ENCODE results near the gene TUBE1.
"Not testable (repeated sequence)": the region's sequence is repeated elsewhere in the genome, so short reads cannot be mapped to it uniquely, and the experiment has no call there.

Gene TUBE1

GRCh38 chr6:112058243-112059032, 28.8 kb downstream of the TUBE1 start:
- Histone ChIP-seq H2AFZ (ENCODE audit: low read length) (no peak overlapping the region), H3K4me2 (ENCODE audit: low read depth, low read length) (no peak overlapping the region), H3K4me3 (ENCODE audit: low read length) (no peak overlapping the region), H3K9me2 (replicated peaks; ENCODE audit: insufficient read depth, low read length) (no peaks in the 10 kb centered on the region), H3K9me3 (replicated peaks; ENCODE audit: insufficient read depth, low read length) (no peaks in the 10 kb centered on the region), H3K27ac (ENCODE audit: low read length) (no peak overlapping the region), H3K36me3 (replicated peaks; ENCODE audit: insufficient read depth, low read length) (no peaks in the 10 kb centered on the region), H3F3A (ENCODE audit: insufficient read depth, low read length) (no peaks in the 10 kb centered on the region), H3K9ac (ENCODE audit: low read length) (no peak overlapping the region), H4K20me1 (ENCODE audit: insufficient read depth, low read length) (no peaks in the 10 kb centered on the region), H3K79me2 (ENCODE audit: low read length) (no peaks in the 10 kb centered on the region), H3K4me1 (ENCODE audit: low read length) (no peaks in the 10 kb centered on the region), H3K27me3 (replicated peaks; ENCODE audit: insufficient read depth, low read length) (no peaks in the 10 kb centered on the region)
- TF ChIP-seq EZH2phosphoT487 (IDR thresholded peaks at IDR 0.05; ENCODE audit: low read length) (no peak), EZH2 (optimal IDR thresholded peaks at IDR 0.05; ENCODE audit: low read depth, low read length) (no peak), CTCF (IDR thresholded peaks at IDR 0.05; ENCODE audit: low read length) (no peak)
- DNase-seq: no peak

DNA sequence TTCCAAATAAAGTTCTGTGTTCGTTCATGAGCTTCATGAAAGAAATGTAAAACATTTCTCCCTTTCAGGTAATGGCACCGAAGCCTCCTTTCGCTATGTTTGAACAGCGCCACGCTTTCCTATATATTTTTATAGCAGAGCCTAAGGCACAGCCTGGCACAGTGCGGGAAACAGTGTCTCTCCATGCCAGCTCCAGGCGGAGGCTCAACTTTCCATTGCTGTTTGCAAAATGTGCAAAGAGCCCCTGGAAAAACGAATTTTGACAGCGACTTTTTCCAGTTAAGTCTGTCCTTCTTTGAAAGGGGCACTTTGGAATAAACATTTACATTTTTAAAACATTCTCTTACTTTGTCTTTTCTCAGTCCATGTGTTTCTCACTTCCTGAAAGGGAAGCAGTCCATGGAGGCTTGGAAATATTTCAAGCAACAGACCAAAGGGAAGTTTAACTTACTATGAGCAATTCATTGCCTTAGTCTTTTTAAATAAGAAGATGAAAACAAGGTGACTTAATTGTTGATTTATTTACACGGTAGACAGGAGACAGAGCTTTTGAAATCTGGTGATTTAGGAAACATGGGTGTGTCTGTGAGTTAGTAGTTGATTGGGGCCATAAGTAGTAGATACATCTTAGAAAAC, 32.6 kb downstream of the TUBE1 start:
- no peaks in the 10 kb centered on the region for H3K79me2 ChIP-seq (ENCODE audit: low read length)
- DNase-seq: no peak
- no peak overlapping the region for H3K4me3 ChIP-seq (ENCODE audit: low read length)
- no peaks in the 10 kb centered on the region for H3F3A ChIP-seq (ENCODE audit: insufficient read depth, low read length)
- no peaks in the 10 kb centered on the region for H4K20me1 ChIP-seq (ENCODE audit: insufficient read depth, low read length)
- no peaks in the 10 kb centered on the region for H3K27me3 ChIP-seq (replicated peaks; ENCODE audit: insufficient read depth, low read length)
- H3K9ac ChIP-seq (ENCODE audit: low read length): no peak overlapping the region
- no peaks in the 10 kb centered on the region for H3K4me1 ChIP-seq (ENCODE audit: low read length)
- H3K9me3 ChIP-seq (replicated peaks; ENCODE audit: insufficient read depth, low read length): no peaks in the 10 kb centered on the region
- no peak overlapping the region for H3K4me2 ChIP-seq (ENCODE audit: low read depth, low read length)
- H2AFZ ChIP-seq (ENCODE audit: low read length): no peak overlapping the region
- TF ChIP-seq EZH2phosphoT487 (IDR thresholded peaks at IDR 0.05; ENCODE audit: low read length) (no peak), EZH2 (optimal IDR thresholded peaks at IDR 0.05; ENCODE audit: low read depth, low read length) (no peak), CTCF (IDR thresholded peaks at IDR 0.05; ENCODE audit: low read length) (no peak)
- no peaks in the 10 kb centered on the region for H3K36me3 ChIP-seq (replicated peaks; ENCODE audit: insufficient read depth, low read length)
- no peak overlapping the region for H3K27ac ChIP-seq (ENCODE audit: low read length)
- no peaks in the 10 kb centered on the region for H3K9me2 ChIP-seq (replicated peaks; ENCODE audit: insufficient read depth, low read length)

GRCh38 chr6:112054001-112054400, 33.3 kb downstream of the TUBE1 start, which contains the start of gene CCN6:
TSS of gene CCN6 (plus strand) at chr6:112054104. CDS start at chr6:112054358, 254 bp downstream.
- Histone ChIP-seq H3K79me2 (ENCODE audit: low read length) (no peaks in the 10 kb centered on the region), H3K27ac (ENCODE audit: low read length) (no peak within 1 kb of the TSS), H3K4me2 (ENCODE audit: low read depth, low read length) (no peak within 1 kb of the TSS), H4K20me1 (ENCODE audit: insufficient read depth, low read length) (no peaks in the 10 kb centered on the region), H3K9me2 (replicated peaks; ENCODE audit: insufficient read depth, low read length) (no peaks in the 10 kb centered on the region), H3F3A (ENCODE audit: insufficient read depth, low read length) (no peaks in the 10 kb centered on the region), H3K27me3 (replicated peaks; ENCODE audit: insufficient read depth, low read length) (no peaks in the 10 kb centered on the region), H2AFZ (ENCODE audit: low read length) (no peak within 1 kb of the TSS), H3K4me1 (ENCODE audit: low read length) (no peaks in the 10 kb centered on the region), H3K9ac (ENCODE audit: low read length) (no peak within 1 kb of the TSS), H3K4me3 (ENCODE audit: low read length) (no peak within 1 kb of the TSS), H3K9me3 (replicated peaks; ENCODE audit: insufficient read depth, low read length) (no peaks in the 10 kb centered on the region), H3K36me3 (replicated peaks; ENCODE audit: insufficient read depth, low read length) (no peaks in the 10 kb centered on the region)
- no peak for DNase-seq
- TF ChIP-seq EZH2phosphoT487 (IDR thresholded peaks at IDR 0.05; ENCODE audit: low read length): no peak
- no peak for TF ChIP-seq EZH2 (optimal IDR thresholded peaks at IDR 0.05; ENCODE audit: low read depth, low read length)
- no peak for TF ChIP-seq CTCF (IDR thresholded peaks at IDR 0.05; ENCODE audit: low read length)

DNA sequence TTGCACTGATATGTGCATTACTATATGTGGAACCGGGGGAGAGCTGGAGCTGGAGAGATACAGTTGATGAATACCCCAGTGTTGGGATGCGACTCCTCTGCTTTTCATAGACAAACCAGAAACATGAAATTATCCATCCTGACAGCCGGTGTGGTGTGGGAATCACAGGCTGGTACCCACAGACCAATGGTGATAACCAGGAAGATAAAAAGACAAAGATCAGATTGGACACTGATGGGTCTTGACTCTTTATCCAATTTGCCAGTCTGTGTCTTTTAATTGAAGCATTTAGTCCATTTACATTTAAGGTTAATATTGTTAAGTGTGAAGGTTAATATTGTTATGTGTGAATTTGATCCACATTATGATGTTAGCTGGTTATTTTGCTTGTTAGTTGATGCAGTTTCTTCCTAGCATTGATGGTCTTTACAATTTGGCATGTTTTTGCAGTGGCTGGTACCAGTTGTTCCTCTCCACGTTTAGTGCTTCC, 36.0 kb downstream of the TUBE1 start:
- not testable (repeated sequence) for H3K4me3 ChIP-seq (ENCODE audit: low read length); H3K9me2 ChIP-seq (replicated peaks; ENCODE audit: insufficient read depth, low read length); H4K20me1 ChIP-seq (ENCODE audit: insufficient read depth, low read length)

More for the DNA sequence above, 36.0 kb downstream of the TUBE1 start:
- not testable (repeated sequence) for H3K4me1 ChIP-seq (ENCODE audit: low read length); H3K9ac ChIP-seq (ENCODE audit: low read length); H3K27me3 ChIP-seq (replicated peaks; ENCODE audit: insufficient read depth, low read length); H3F3A ChIP-seq (ENCODE audit: insufficient read depth, low read length); H3K79me2 ChIP-seq (ENCODE audit: low read length); H3K36me3 ChIP-seq (replicated peaks; ENCODE audit: insufficient read depth, low read length); H2AFZ ChIP-seq (ENCODE audit: low read length); H3K9me3 ChIP-seq (replicated peaks; ENCODE audit: insufficient read depth, low read length); DNase-seq; H3K4me2 ChIP-seq (ENCODE audit: low read depth, low read length); H3K27ac ChIP-seq (ENCODE audit: low read length)
